H9 (cell line): ENCODE results near the gene ABCC4. TPM values are rescaled to one million over a fixed set of nuclear protein-coding genes. Genes with fewer than 3 reads are reported as not detected.

ENCODE experiments used
- DNase-seq: peaks from one replicate; pipeline ENCODE4 v3.0.0-alpha.2; 2017
- H2AFZ ChIP-seq: one replicate; pipeline ENCODE4 v1.6.1; 2013; ENCODE audit warnings: mild to moderate bottlenecking, low read length, control low read depth, moderate library complexity
- H2AK5ac ChIP-seq: 2 replicates; pipeline ENCODE4 v1.6.1; 2013; ENCODE audit warnings: low read length, control low read depth, mixed read lengths; ENCODE audit not compliant: insufficient read length
- H2BK120ac ChIP-seq: one replicate; pipeline ENCODE4 v1.6.1; 2013; ENCODE audit warnings: low read depth, mild to moderate bottlenecking, low read length, control low read depth, inconsistent platforms; ENCODE audit not compliant: poor library complexity, severe bottlenecking
- H2BK12ac ChIP-seq: 2 replicates; pipeline ENCODE4 v1.6.1; 2013; ENCODE audit warnings: low read length, control low read depth, mixed read lengths, low read depth; ENCODE audit not compliant: insufficient read length
- H2BK15ac ChIP-seq: 2 replicates; pipeline ENCODE4 v1.6.1; 2013; ENCODE audit warnings: low read depth, low read length, control low read depth
- H2BK20ac ChIP-seq: one replicate; pipeline ENCODE4 v1.6.1; 2013; ENCODE audit warnings: low read depth, mild to moderate bottlenecking, low read length, control low read depth, inconsistent platforms; ENCODE audit not compliant: poor library complexity, severe bottlenecking
- H2BK5ac ChIP-seq: 2 replicates; pipeline ENCODE4 v1.6.1; 2013; ENCODE audit warnings: low read length, control low read depth, mixed read lengths; ENCODE audit not compliant: insufficient read length
- H3K14ac ChIP-seq: 2 replicates; pipeline ENCODE4 v1.6.1; 2013; ENCODE audit warnings: low read length, control low read depth; ENCODE audit not compliant: insufficient read depth
- H3K18ac ChIP-seq: 2 replicates; pipeline ENCODE4 v1.6.1; 2013; ENCODE audit warnings: low read depth, mild to moderate bottlenecking, mixed read lengths, low read length, control low read depth; ENCODE audit not compliant: insufficient read length
- H3K23ac ChIP-seq: 2 replicates; pipeline ENCODE4 v1.6.1; 2013; ENCODE audit warnings: low read length, control low read depth, mixed read lengths, low read depth; ENCODE audit not compliant: insufficient read length
- H3K23me2 ChIP-seq: 2 replicates; pipeline ENCODE4 v1.6.1; 2013; ENCODE audit warnings: low read depth, mild to moderate bottlenecking, mixed read lengths, low read length, control low read depth; ENCODE audit not compliant: insufficient read length, poor library complexity, severe bottlenecking
- H3K27ac ChIP-seq: 2 replicates; pipeline ENCODE4 v1.5.1; 2013; ENCODE audit warnings: low read length, control low read depth, mixed read lengths, low read depth; ENCODE audit not compliant: insufficient read length
- H3K27me3 ChIP-seq: 2 replicates; pipeline ENCODE4 v1.6.1; 2013; ENCODE audit warnings: low read length, control low read depth, inconsistent platforms; ENCODE audit not compliant: insufficient read depth
- H3K4ac ChIP-seq: 2 replicates; pipeline ENCODE4 v1.6.1; 2013; ENCODE audit warnings: low read depth, mild to moderate bottlenecking, control low read depth, inconsistent platforms, low read length, moderate library complexity
- H3K4me1 ChIP-seq: 2 replicates; pipeline ENCODE4 v1.6.1; 2013; ENCODE audit warnings: low read length, control low read depth, inconsistent platforms; ENCODE audit not compliant: insufficient read depth
- H3K4me2 ChIP-seq: 2 replicates; pipeline ENCODE4 v1.6.1; 2013; ENCODE audit warnings: low read length, control low read depth, mixed read lengths; ENCODE audit not compliant: insufficient read length, insufficient read depth
- H3K56ac ChIP-seq: 2 replicates; pipeline ENCODE4 v1.6.1; 2013; ENCODE audit warnings: low read depth, mild to moderate bottlenecking, mixed read lengths, low read length, control low read depth; ENCODE audit not compliant: insufficient read length
- H3K79me1 ChIP-seq: 2 replicates; pipeline ENCODE4 v1.6.1; 2013; ENCODE audit warnings: low read depth, mild to moderate bottlenecking, moderate library complexity, low read length, control low read depth, inconsistent platforms; ENCODE audit not compliant: insufficient read depth, poor library complexity, severe bottlenecking
- H3K79me2 ChIP-seq: 2 replicates; pipeline ENCODE4 v1.6.1; 2013; ENCODE audit warnings: low read length, control low read depth, inconsistent platforms; ENCODE audit not compliant: insufficient read depth
- H3K9ac ChIP-seq: 2 replicates; pipeline ENCODE4 v1.6.1; 2013; ENCODE audit warnings: low read length, control low read depth, mixed read lengths; ENCODE audit not compliant: insufficient read length; ENCODE audit errors: extremely low read depth
- H3K9me3 ChIP-seq: one replicate; pipeline ENCODE4 v1.6.1; 2013; ENCODE audit warnings: low read depth, low read length, inconsistent platforms; ENCODE audit not compliant: control insufficient read depth
- H3T11ph ChIP-seq: one replicate; pipeline ENCODE4 v1.6.1; 2013; ENCODE audit warnings: mild to moderate bottlenecking, low read length, control low read depth, inconsistent platforms
- H4K20me1 ChIP-seq: one replicate; pipeline ENCODE4 v1.6.1; 2013; ENCODE audit not compliant: control insufficient read depth, insufficient read length, insufficient read depth
- H4K5ac ChIP-seq: 2 replicates; pipeline ENCODE4 v1.6.1; 2013; ENCODE audit warnings: low read depth, mild to moderate bottlenecking, mixed read lengths, low read length, control low read depth; ENCODE audit not compliant: insufficient read length
- H4K8ac ChIP-seq: replicated peaks from 2 replicates; pipeline ENCODE4 v1.6.1; 2013; ENCODE audit warnings: low read length, control low read depth, mixed read lengths, low read depth; ENCODE audit not compliant: insufficient read length
- H4K91ac ChIP-seq: 2 replicates; pipeline ENCODE4 v1.6.1; 2013; ENCODE audit warnings: low read depth, mild to moderate bottlenecking, moderate library complexity, mixed read lengths, low read length, control low read depth; ENCODE audit not compliant: insufficient read length
- H3K27ac Mint-ChIP-seq, 3 experiments: 2 replicates in 2 of 3; 3 replicates in 1 of 3; pipeline ENCODE4 v1.8.0; 2020 to 2021; ENCODE audit warnings: mixed read lengths in 3 of 3, mild to moderate bottlenecking in 1 of 3, moderate library complexity in 1 of 3
- H3K27me3 Mint-ChIP-seq: 2 replicates; pipeline ENCODE4 v1.8.0; 2021; ENCODE audit warnings: low read depth, mild to moderate bottlenecking, moderate library complexity, mixed read lengths
- H3K36me3 Mint-ChIP-seq, 3 experiments: 2 replicates in 2 of 3; 3 replicates in 1 of 3; pipeline ENCODE4 v1.8.0; 2020 to 2021; ENCODE audit warnings: low read depth in 3 of 3, mixed read lengths in 3 of 3; ENCODE audit not compliant: insufficient read depth in 1 of 3
- H3K4me1 Mint-ChIP-seq, 2 experiments: 2 replicates each; pipeline ENCODE4 v1.8.0; 2020; ENCODE audit warnings: mixed read lengths in 2 of 2
- H3K4me3 Mint-ChIP-seq, 2 experiments: 2 replicates in 1 of 2; 3 replicates in 1 of 2; pipeline ENCODE4 v1.8.0; 2020 to 2021; ENCODE audit warnings: mild to moderate bottlenecking in 2 of 2, mixed read lengths in 2 of 2, moderate library complexity in 1 of 2
- H3K9me3 Mint-ChIP-seq, 2 experiments: 2 replicates in 1 of 2; 3 replicates in 1 of 2; pipeline ENCODE4 v1.8.0; 2020; ENCODE audit warnings: mild to moderate bottlenecking in 2 of 2, mixed read lengths in 2 of 2, moderate library complexity in 1 of 2
- WGBS: extraction: QIAGEN DNeasy Blood & Tissue Kit; methylation state at CpG from one replicate; pipeline ENCODE4 v1.1.7; 2013; ENCODE audit warnings: missing lambda C conversion rate, low lambda C conversion rate, mixed read lengths; ENCODE audit not compliant: insufficient read length; ENCODE audit errors: extremely low coverage; 5-methylcytosine and 5-hydroxymethylcytosine counted together
- total RNA-seq: library from RNA; stranded (reverse); gene quantifications from 2 replicates; pipeline ENCODE4 v1.2.1, GENCODE V29; 2021
- TF ChIP-seq, protein P1 (sequence below): fragments of 200-600 bp; sonication (generic); conservative IDR thresholded peaks from 3 replicates; pipeline ENCODE4 v1.8.0; 2021; ENCODE audit warnings: antibody characterized with exemption, mild to moderate bottlenecking

The ABCC4 gene
- total RNA-seq, 1 experiment from 2014 or later: 5.9 TPM

DNA sequence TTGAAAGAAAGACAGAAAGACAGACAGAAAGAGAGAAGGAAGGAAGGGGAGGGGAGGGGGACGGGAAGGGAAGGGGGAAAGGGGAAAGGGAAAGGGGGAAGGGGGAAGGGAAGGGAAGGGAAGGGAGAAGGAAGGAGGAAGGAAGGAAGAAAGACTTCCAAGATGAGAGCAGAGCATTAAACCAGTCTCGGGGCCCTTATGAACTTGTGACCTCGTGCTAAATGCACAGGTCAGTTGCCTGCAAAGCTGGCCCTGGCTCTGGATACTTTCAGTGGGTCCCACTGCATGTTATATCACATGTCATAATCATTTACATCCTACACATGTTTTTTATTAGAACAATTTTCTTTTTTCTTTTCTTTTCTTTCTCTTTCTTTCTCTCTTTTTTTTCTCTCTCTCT lies 24.2 kb upstream of the ABCC4 start:
- no peak overlapping the region for H4K8ac ChIP-seq

More for the DNA sequence above, 24.2 kb upstream of the ABCC4 start:
- Histone ChIP-seq H4K5ac (no peak overlapping the region), H3K23ac (no peak overlapping the region), H3K79me2 (no peaks in the 10 kb centered on the region), H3K56ac (no peak overlapping the region), H2BK12ac (no peak overlapping the region), H3K27me3 (no peaks in the 10 kb centered on the region), H3K9ac (no peak overlapping the region), H2AFZ (no peak overlapping the region), H2BK20ac (no peak overlapping the region), H3K14ac (no peak overlapping the region), H3K9me3 (no peaks in the 10 kb centered on the region), H3T11ph (no peak overlapping the region), H3K79me1 (no peaks in the 10 kb centered on the region), H2BK120ac (no peak overlapping the region), H3K18ac (no peak overlapping the region), H4K20me1 (no peaks in the 10 kb centered on the region), H3K27ac (no peak overlapping the region), H3K4ac (no peak overlapping the region), H2BK15ac (no peak overlapping the region), H4K91ac (no peak overlapping the region), H3K23me2 (no peaks in the 10 kb centered on the region), H2AK5ac (no peak overlapping the region), H2BK5ac (no peak overlapping the region), H3K4me1 (no peaks in the 10 kb centered on the region; the same call in 1 of the 2 replicates), H3K4me2 (no peak overlapping the region)
- no peak for DNase-seq
- Mint-ChIP-seq H3K27ac (no peak overlapping the region), H3K4me1 (peaks cover 0 to 3% of the 10 kb centered on the region in 2 experiments; a peak in 1 of 4 replicates), H3K27me3 (peaks cover 2% of the 10 kb centered on the region), H3K4me3 (no peak overlapping the region), H3K36me3 (no peaks in the 10 kb centered on the region), H3K9me3 (no peaks in the 10 kb centered on the region)
- TF ChIP-seq, protein P1, sequence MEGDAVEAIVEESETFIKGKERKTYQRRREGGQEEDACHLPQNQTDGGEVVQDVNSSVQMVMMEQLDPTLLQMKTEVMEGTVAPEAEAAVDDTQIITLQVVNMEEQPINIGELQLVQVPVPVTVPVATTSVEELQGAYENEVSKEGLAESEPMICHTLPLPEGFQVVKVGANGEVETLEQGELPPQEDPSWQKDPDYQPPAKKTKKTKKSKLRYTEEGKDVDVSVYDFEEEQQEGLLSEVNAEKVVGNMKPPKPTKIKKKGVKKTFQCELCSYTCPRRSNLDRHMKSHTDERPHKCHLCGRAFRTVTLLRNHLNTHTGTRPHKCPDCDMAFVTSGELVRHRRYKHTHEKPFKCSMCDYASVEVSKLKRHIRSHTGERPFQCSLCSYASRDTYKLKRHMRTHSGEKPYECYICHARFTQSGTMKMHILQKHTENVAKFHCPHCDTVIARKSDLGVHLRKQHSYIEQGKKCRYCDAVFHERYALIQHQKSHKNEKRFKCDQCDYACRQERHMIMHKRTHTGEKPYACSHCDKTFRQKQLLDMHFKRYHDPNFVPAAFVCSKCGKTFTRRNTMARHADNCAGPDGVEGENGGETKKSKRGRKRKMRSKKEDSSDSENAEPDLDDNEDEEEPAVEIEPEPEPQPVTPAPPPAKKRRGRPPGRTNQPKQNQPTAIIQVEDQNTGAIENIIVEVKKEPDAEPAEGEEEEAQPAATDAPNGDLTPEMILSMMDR: no peak
- WGBS: no CpG with 5 or more reads among the region's 3 CpGs
